C4-2B (cell line): ENCODE data around the gene DENND1C.
A peak's percentile ranks its signal among the peaks of the same experiment; 100 is the strongest.
"Not testable (repeated sequence)": the region's sequence is repeated elsewhere in the genome, so short reads cannot be mapped to it uniquely, and the experiment has no call there.

ENCODE experiments used
- H3K27ac ChIP-seq: fragments of 450-650 bp; 2 replicates; pipeline ENCODE4 v1.5.1; 2017
- ZFX ChIP-seq: fragments of 450-650 bp; IDR thresholded peaks from 2 replicates; pipeline ENCODE4 v1.6.1; 2017
- TF ChIP-seq, protein P1 (sequence below): fragments of 450-650 bp; conservative IDR thresholded peaks from 2 replicates; pipeline ENCODE4 v1.5.1; 2017; ENCODE audit warnings: mild to moderate bottlenecking

DENND1C gene

DNA sequence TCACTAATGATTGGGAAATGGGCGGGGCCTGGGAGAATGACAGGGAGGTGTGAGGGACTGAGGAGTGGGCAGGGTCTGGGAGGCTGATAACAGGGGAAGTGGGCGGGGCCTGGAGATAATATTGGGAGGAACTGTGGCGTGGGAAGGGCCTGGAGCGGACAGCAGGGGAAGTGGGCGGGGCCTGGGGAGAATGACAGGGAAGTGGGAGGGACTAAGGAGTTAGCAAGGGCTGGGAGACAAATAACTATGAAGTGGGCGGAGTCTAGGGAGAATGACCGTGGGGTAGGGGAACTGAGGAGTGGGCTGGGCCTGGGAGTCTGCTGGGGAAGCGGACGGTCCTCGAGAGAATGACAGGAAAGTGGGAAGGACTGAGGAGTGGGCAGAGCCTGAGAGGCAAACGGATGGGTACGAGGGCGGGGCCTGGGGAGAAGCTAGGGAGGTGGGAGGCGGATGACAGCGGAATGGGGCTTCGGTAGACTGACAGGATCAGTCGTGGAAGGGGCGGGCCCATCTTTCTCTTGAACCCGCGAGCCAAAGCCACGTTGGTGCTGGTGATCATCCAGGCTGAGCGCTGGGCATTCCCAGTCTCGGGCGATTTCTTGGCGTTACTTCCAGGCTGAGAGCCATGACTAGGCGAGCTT, 34.6 kb upstream of the DENND1C start:
- TF ChIP-seq ZFX = no peak
- TF ChIP-seq, protein P1, sequence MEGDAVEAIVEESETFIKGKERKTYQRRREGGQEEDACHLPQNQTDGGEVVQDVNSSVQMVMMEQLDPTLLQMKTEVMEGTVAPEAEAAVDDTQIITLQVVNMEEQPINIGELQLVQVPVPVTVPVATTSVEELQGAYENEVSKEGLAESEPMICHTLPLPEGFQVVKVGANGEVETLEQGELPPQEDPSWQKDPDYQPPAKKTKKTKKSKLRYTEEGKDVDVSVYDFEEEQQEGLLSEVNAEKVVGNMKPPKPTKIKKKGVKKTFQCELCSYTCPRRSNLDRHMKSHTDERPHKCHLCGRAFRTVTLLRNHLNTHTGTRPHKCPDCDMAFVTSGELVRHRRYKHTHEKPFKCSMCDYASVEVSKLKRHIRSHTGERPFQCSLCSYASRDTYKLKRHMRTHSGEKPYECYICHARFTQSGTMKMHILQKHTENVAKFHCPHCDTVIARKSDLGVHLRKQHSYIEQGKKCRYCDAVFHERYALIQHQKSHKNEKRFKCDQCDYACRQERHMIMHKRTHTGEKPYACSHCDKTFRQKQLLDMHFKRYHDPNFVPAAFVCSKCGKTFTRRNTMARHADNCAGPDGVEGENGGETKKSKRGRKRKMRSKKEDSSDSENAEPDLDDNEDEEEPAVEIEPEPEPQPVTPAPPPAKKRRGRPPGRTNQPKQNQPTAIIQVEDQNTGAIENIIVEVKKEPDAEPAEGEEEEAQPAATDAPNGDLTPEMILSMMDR = no peak
- H3K27ac ChIP-seq = peak overlapping the region; percentile 83

DNA sequence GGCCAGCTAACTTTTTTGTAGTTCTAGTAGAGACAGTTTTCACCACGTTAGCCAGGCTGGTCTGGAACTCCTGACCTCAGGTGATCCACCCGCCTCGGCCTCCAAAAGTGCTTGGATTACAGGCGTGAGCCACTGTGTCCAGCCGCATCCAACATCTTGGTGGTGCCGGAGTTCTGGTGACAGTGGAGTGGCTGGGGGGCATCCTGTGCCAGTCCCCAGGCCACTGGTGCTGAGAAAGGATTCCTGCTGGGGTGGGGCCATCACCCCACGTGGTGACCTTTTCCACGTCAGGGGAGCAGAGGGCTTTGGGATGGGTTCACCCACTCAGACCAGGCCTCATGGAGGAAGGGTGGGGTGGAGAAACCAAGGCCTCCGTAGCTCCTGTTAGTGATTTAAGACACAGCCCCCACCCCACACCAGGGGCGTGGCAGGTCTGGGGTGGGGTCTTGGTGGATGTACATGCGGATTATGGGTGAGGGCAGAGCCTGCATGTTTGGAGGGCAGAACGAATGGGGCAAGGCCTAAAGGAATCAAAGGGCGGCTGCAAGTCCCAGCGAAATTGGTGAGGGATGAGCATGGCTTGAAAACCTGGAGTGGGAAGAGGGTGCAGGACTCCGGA, 33.4 kb upstream of the DENND1C start:
- H3K27ac ChIP-seq = no peak overlapping the region
- TF ChIP-seq ZFX = no peak
- TF ChIP-seq, protein P1 = no peak

DNA sequence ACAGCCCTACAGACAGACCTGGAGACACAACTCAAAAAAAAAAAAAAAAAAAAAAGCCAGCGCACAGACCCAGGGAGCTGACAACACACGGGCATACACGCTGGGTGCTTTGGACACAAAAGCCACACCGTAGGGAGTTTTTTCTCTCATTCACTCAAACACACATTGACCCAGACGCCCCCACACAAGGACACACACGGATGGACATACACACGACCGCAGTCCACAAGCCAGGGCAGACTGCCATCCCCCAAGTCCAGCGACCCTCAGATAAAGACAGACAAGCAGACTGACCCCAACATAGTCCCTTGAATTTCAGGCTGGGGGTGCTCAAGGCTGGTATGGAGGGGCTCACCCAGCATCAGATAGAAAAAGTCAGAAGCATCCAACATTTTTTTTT, 32.5 kb upstream of the DENND1C start:
- no peak for TF ChIP-seq ZFX

DNA sequence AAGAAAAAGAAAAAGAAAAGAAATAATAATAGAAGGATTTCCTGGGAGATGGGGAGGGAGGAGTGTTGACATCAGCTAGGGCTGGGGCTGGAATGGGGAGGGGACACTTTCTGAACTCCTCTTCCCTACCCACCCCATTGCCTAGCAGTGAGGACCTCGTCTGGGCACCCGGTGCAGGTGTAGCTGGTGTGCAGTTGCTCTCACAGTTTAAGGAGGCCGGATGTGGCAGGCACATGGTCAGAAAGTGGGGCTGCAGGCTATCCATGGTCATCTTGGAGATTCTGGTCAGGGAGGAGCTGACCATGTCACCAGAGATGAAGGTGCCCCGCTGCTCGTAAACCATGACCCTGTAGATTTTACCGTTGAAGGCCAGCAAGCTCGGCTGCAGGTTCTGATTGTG, 29.0 kb upstream of the DENND1C start:
- no peak overlapping the region for H3K27ac ChIP-seq
- no peak for TF ChIP-seq ZFX
- TF ChIP-seq, protein P1 = no peak

More for the DNA sequence above, 32.5 kb upstream of the DENND1C start:
- no peak overlapping the region for H3K27ac ChIP-seq

- H3K27ac ChIP-seq = no peak overlapping the region
- TF ChIP-seq, protein P1 = no peak
- TF ChIP-seq ZFX = no peak
Observed at GRCh38 chr19:6509118-6509971, 27.8 kb upstream of the DENND1C start.

DNA sequence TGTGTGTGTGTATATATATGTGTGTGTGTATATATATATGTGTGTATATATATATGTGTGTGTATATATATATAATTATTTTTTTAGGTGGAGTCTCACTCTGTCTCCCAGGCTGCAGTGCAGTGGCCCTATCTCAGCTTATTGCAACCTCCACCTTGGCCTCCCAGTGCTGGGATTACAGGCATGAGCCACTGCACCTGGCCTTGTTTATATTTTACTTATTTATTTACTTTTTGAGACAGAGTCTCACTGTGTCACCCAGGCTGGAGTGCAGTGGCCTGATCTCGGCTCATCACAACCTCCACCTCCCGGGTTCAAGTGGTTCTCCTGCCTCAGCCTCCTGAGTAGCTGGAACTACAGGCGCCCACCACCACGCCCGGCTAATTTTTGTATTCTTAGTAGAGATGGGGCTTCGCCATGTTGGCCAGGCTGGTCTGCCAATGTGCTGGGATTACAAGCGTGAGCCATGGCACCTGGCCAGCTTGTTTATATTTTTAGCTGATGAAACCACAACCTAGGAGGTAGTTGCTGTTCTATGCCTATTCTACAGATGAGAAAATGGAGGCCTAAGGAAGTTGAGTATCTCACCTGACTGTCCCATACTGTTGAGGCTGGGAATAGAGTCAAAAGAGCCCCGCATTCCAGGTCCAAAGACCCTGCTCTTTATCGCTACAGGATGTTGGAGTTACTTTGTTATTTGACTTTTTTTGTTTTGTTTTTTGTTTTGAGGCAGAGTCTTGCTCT, 26.6 kb upstream of the DENND1C start:
- not testable (repeated sequence) for H3K27ac ChIP-seq

- TF ChIP-seq, protein P1 = no peak
- TF ChIP-seq ZFX = no peak
- no peak overlapping the region for H3K27ac ChIP-seq
Observed at GRCh38 chr19:6503407-6504201, 22.0 kb upstream of the DENND1C start.
